HG03575 (cell line): ENCODE measurements around the gene PARP15.
"Not testable (repeated sequence)": the region's sequence is repeated elsewhere in the genome, so short reads cannot be mapped to it uniquely, and the experiment has no call there.

Experiments
- ATAC-seq: cut with Tn5 transposase; IDR thresholded peaks from one replicate; pipeline ENCODE4 v1.9.1; 2021; ENCODE audit not compliant: unreplicated experiment, insufficient number of reproducible peaks, low FRiP score; ENCODE audit errors: extremely low read depth

The PARP15 gene

GRCh38 chr3:122681284-122681973 lies 104.0 kb downstream of the PARP15 start:
- ATAC-seq, result no peak

GRCh38 chr3:122681974-122682409 lies 104.5 kb downstream of the PARP15 start:
- ATAC-seq, result no peak

DNA sequence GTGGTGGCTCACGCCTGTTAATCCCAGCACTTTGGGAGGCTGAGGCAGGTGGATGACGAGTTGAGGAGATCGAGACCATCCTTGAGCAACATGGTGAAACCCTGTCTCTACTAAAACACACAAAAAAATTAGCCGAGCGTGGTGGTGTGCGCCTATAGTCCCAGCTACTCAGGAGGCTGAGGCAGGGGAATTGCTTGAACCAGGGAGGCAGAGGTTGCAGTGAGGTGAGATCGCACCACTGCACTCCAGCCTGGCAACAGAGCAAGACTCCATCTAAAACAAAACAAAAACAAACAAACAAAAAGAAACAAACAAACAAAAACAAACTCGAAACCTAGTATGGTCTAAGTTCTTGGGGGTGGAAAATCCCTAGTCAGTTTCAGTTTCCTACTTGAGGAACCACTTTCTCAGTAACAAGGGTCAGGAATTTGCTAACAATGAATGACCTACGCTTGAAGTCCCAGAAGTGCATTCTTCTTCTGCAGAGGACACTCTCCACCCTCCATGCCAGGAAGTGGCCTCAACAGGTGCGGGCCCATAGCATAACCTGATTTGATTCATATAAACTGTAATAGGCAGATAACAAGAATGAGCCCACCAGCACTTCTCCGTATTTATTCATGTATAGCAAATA lies 105.4 kb downstream of the PARP15 start:
- not testable (repeated sequence) for ATAC-seq

DNA sequence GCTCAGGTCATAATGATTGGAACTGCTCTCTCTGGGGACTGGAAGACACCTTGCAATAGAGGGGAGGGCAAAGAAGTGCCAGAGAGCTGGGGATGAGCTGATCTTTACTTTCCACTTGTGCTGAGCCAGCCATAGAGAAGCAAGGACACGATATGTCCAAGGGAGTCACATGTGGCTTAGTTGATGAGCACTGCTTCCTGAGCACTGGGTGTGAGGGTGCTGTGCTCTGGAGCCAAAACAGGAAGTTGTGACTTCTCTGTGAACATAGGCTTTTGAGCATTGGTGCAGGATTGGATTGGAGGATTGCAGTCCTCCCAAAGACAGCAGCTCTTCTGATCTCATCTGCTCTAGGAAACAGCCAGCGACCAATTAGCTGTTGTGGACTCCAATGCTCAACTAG lies 109.8 kb downstream of the PARP15 start:
- ATAC-seq, result no peak
